HG03558 (cell line): Measurements from ENCODE around the gene SIM2.

ENCODE experiments used
- ATAC-seq: cut with Tn5 transposase; IDR thresholded peaks from one replicate; pipeline ENCODE4 v1.9.1; 2021; ENCODE audit warnings: moderate number of reproducible peaks; ENCODE audit not compliant: unreplicated experiment; ENCODE audit errors: extremely low read depth

Gene SIM2

GRCh38 chr21:36684957-36685714 lies 13.8 kb upstream of the SIM2 start:
- no peak for ATAC-seq

GRCh38 chr21:36686955-36687354 lies 12.0 kb upstream of the SIM2 start:
- ATAC-seq = no peak

- ATAC-seq = no peak
These were observed 10.6 kb upstream of the SIM2 start for GRCh38 chr21:36688324-36688723.

- ATAC-seq = no peak
These were observed 9.6 kb upstream of the SIM2 start for GRCh38 chr21:36689324-36689723.

- ATAC-seq = no peak
These were observed 8.0 kb upstream of the SIM2 start for GRCh38 chr21:36690628-36691554.

GRCh38 chr21:36691555-36692041 lies 7.3 kb upstream of the SIM2 start:
- ATAC-seq = no peak

- no peak for ATAC-seq
These were observed 6.6 kb upstream of the SIM2 start for GRCh38 chr21:36692114-36692834.

- ATAC-seq = no peak
These were observed 6.0 kb upstream of the SIM2 start for GRCh38 chr21:36692835-36693488.

- no peak for ATAC-seq
These were observed 5.4 kb upstream of the SIM2 start for GRCh38 chr21:36693489-36694030.

- no peak for ATAC-seq
These were observed 4.8 kb upstream of the SIM2 start for GRCh38 chr21:36694031-36694515.

GRCh38 chr21:36694593-36695282 lies 4.2 kb upstream of the SIM2 start:
- ATAC-seq = no peak

GRCh38 chr21:36695283-36695634 lies 3.7 kb upstream of the SIM2 start:
- ATAC-seq = no peak

- no peak for ATAC-seq
These were observed 3.1 kb upstream of the SIM2 start for GRCh38 chr21:36695671-36696389.

- no peak for ATAC-seq
These were observed 2.4 kb upstream of the SIM2 start for GRCh38 chr21:36696390-36697059.

GRCh38 chr21:36697060-36697850 lies 1.7 kb upstream of the SIM2 start:
- no peak for ATAC-seq

- ATAC-seq = no peak
These were observed 997 bp upstream of the SIM2 start for GRCh38 chr21:36697851-36698384.

- no peak for ATAC-seq
These were observed 432 bp upstream of the SIM2 start for GRCh38 chr21:36698385-36698980.
